CD4-positive, alpha-beta T cell (primary cell): Measurements from ENCODE around the gene PRKCB. TPM values are rescaled to one million over a fixed set of nuclear protein-coding genes. Genes with fewer than 3 reads are reported as not detected.

Source experiments
- ATAC-seq: fragments of 200-7000 bp; cut with Tn5 transposase; one replicate; pipeline ENCODE4 v1.10.0; 2022; ENCODE audit warnings: mild to moderate bottlenecking; ENCODE audit not compliant: poor library complexity
- CTCF ChIA-PET: fragments of 350-600 bp; sonication (Branson Sonifier 250); formaldehyde crosslinking; loops from one replicate; lab custom pipeline; 2021; ENCODE audit warnings: antibody characterized with exemption, inconsistent platforms; lab: Charles Lee
- POLR2A ChIA-PET: fragments of 350-600 bp; sonication (Branson Sonifier 250); formaldehyde crosslinking; loops from one replicate; lab custom pipeline; 2021; ENCODE audit warnings: antibody characterized with exemption, inconsistent platforms; lab: Charles Lee
- DNase-seq, 14 experiments: peaks; one replicate each; pipeline ENCODE4 v3.0.0-alpha.2; 2013 to 2020; ENCODE audit warnings: mixed read lengths in 2 of 14
- H3K27ac ChIP-seq, 2 donors: one replicate each; pipeline versions ENCODE4 v1.5.1 to v1.7.0; 2013; ENCODE audit warnings: low read length in 2 of 2, low read depth in 1 of 2, mild to moderate bottlenecking in 1 of 2
- H3K27me3 ChIP-seq, 2 experiments: 1 replicate in 1 of 2; 2 replicates in 1 of 2; pipeline versions ENCODE4 v1.6.1 to v1.7.0; 2013; ENCODE audit warnings: low read length in 2 of 2, control low read depth in 1 of 2, mild to moderate bottlenecking in 1 of 2, moderate library complexity in 1 of 2; ENCODE audit not compliant: insufficient read depth in 2 of 2, control insufficient read depth in 1 of 2
- H3K36me3 ChIP-seq: one replicate; pipeline ENCODE4 v1.6.1; 2013; ENCODE audit warnings: low read length, control low read depth; ENCODE audit not compliant: insufficient read depth
- H3K4me1 ChIP-seq: one replicate; pipeline ENCODE4 v1.6.1; 2013; ENCODE audit warnings: low read length, control low read depth; ENCODE audit not compliant: insufficient read depth
- H3K4me3 ChIP-seq: one replicate; pipeline ENCODE4 v1.5.1; 2013; ENCODE audit warnings: mild to moderate bottlenecking, low read length, moderate library complexity
- H3K9me3 ChIP-seq, 2 experiments: 1 replicate in 1 of 2; 2 replicates in 1 of 2; pipeline versions ENCODE4 v1.6.1 to v1.7.0; 2013; ENCODE audit warnings: low read length in 2 of 2, mild to moderate bottlenecking in 2 of 2, control low read depth in 1 of 2, moderate library complexity in 1 of 2; ENCODE audit not compliant: control insufficient read depth in 1 of 2, insufficient read depth in 1 of 2
- H3K27ac Mint-ChIP-seq: one replicate; pipeline ENCODE4 v1.8.0; 2020; ENCODE audit warnings: mixed read lengths
- H3K27me3 Mint-ChIP-seq: one replicate; pipeline ENCODE4 v1.8.0; 2021; ENCODE audit warnings: mixed read lengths
- H3K36me3 Mint-ChIP-seq: one replicate; pipeline ENCODE4 v1.8.0; 2021; ENCODE audit warnings: low read depth, mixed read lengths
- H3K4me1 Mint-ChIP-seq: one replicate; pipeline ENCODE4 v1.8.0; 2021; ENCODE audit warnings: low read depth, mixed read lengths
- H3K4me3 Mint-ChIP-seq: one replicate; pipeline ENCODE4 v1.8.0; 2020; ENCODE audit warnings: mild to moderate bottlenecking, mixed read lengths
- H3K9me3 Mint-ChIP-seq: one replicate; pipeline ENCODE4 v1.8.0; 2020; ENCODE audit warnings: mixed read lengths
- intact Hi-C, 2 experiments: fragments of 100-400 bp; cut with DNase I in 1 of 2; cut with micrococcal nuclease in 1 of 2; formaldehyde crosslinking; loops; one replicate each; pipeline versions ENCODE4 v1.15.1 to v1.9.0; 2023 to 2025; cut with DNase I, micrococcal nuclease
- total RNA-seq, 174 experiments: library from RNA in 2 of 174; stranded (reverse) in 2 of 174; gene quantifications; one replicate each; pipeline ENCODE4 v1.2.3 and lab custom pipeline; 2021 to 2026
- TF ChIP-seq, protein P1 (sequence below): fragments of 200-600 bp; IDR thresholded peaks from one replicate; pipeline ENCODE4 v1.8.0; 2022; ENCODE audit warnings: antibody characterized with exemption, mild to moderate bottlenecking

Gene PRKCB
- total RNA-seq, 2 experiments from 2014 or later = 64.7 TPM

GRCh38 chr16:23975293-23975692 lies 139.5 kb downstream of the PRKCB start:
- intact Hi-C loops = loop anchor here in 1 of 2 experiments (5.0 kb wide), 1 partner anchor 53 kb away; no protein-coding TSS in a partner anchor
- Mint-ChIP-seq H3K4me1 (peaks cover 50% of the 10 kb centered on the region), H3K9me3 (no peaks in the 10 kb centered on the region), H3K27me3 (no peaks in the 10 kb centered on the region), H3K4me3 (no peak overlapping the region), H3K27ac (no peak overlapping the region), H3K36me3 (peaks cover 21% of the 10 kb centered on the region)
- DNase-seq (no peak), ATAC-seq (no peak)
- TF ChIP-seq, protein P1, sequence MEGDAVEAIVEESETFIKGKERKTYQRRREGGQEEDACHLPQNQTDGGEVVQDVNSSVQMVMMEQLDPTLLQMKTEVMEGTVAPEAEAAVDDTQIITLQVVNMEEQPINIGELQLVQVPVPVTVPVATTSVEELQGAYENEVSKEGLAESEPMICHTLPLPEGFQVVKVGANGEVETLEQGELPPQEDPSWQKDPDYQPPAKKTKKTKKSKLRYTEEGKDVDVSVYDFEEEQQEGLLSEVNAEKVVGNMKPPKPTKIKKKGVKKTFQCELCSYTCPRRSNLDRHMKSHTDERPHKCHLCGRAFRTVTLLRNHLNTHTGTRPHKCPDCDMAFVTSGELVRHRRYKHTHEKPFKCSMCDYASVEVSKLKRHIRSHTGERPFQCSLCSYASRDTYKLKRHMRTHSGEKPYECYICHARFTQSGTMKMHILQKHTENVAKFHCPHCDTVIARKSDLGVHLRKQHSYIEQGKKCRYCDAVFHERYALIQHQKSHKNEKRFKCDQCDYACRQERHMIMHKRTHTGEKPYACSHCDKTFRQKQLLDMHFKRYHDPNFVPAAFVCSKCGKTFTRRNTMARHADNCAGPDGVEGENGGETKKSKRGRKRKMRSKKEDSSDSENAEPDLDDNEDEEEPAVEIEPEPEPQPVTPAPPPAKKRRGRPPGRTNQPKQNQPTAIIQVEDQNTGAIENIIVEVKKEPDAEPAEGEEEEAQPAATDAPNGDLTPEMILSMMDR = no peak
- no peaks in the 10 kb centered on the region for H3K9me3 ChIP-seq
- H3K27me3 ChIP-seq = no peaks in the 10 kb centered on the region
- CTCF ChIA-PET = no interaction called here
- H3K4me1 ChIP-seq = peaks cover 9% of the 10 kb centered on the region
- H3K36me3 ChIP-seq = peaks cover 20% of the 10 kb centered on the region
- no peak overlapping the region for H3K27ac ChIP-seq
- POLR2A ChIA-PET = interaction anchor here (0.9 kb wide), 2 partner anchors 15 to 22 kb away, joined by 3 read pairs; no protein-coding TSS in a partner anchor
- H3K4me3 ChIP-seq = no peak overlapping the region

- Histone ChIP-seq H3K36me3 (peaks cover 14% of the 10 kb centered on the region), H3K27me3 (no peaks in the 10 kb centered on the region), H3K27ac (no peak overlapping the region), H3K4me3 (no peak overlapping the region), H3K9me3 (no peaks in the 10 kb centered on the region), H3K4me1 (peaks cover 9% of the 10 kb centered on the region)
- Mint-ChIP-seq H3K4me1 (peaks cover 44% of the 10 kb centered on the region), H3K36me3 (peaks cover 21% of the 10 kb centered on the region), H3K27me3 (no peaks in the 10 kb centered on the region), H3K9me3 (no peaks in the 10 kb centered on the region), H3K4me3 (no peak overlapping the region), H3K27ac (peak overlapping the region; percentile 24)
- no peak for ATAC-seq
- intact Hi-C loops = loop anchor here in 1 of 2 experiments (5.0 kb wide), 1 partner anchor 54 kb away; no protein-coding TSS in a partner anchor
- ChIA-PET CTCF (no interaction called here), POLR2A (interaction anchor here (0.9 kb wide), 1 partner anchor 23 kb away, joined by 3 read pairs; no protein-coding TSS in a partner anchor)
- DNase-seq = no peak
- TF ChIP-seq, protein P1 = no peak
Observed at GRCh38 chr16:23976091-23976490, 140.3 kb downstream of the PRKCB start.

DNA sequence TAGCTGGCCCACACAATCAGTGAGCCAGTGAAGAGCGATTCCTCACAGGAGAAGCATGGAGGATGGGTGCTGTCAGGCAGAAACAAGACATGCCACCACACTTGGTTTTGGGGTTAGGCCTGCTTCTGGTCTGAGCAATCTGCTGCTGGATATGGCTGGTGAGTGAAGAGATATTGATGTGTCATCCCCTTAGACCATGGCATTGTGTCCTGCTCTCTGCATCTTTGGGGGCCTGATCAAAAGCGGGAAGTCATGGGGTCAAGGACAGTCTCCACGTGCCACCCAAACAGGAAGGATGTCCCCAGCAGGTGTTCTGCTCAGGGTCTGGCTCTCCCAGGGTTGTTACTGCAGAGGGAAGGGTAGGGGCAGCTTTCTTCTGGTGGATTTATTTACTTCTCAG lies 140.7 kb downstream of the PRKCB start:
- intact Hi-C loops = loop anchor here in 1 of 2 experiments (5.0 kb wide), 1 partner anchor 54 kb away; no protein-coding TSS in a partner anchor
- Mint-ChIP-seq H3K9me3 (no peaks in the 10 kb centered on the region), H3K4me3 (no peak overlapping the region), H3K4me1 (peaks cover 44% of the 10 kb centered on the region), H3K27me3 (no peaks in the 10 kb centered on the region), H3K36me3 (peaks cover 21% of the 10 kb centered on the region), H3K27ac (peak overlapping the region; percentile 24)
- Histone ChIP-seq H3K4me1 (peaks cover 9% of the 10 kb centered on the region), H3K27me3 (no peaks in the 10 kb centered on the region), H3K36me3 (peaks cover 11% of the 10 kb centered on the region), H3K4me3 (no peak overlapping the region), H3K9me3 (no peaks in the 10 kb centered on the region), H3K27ac (no peak overlapping the region)
- ChIA-PET POLR2A (no interaction called here), CTCF (no interaction called here)
- no peak for DNase-seq
- TF ChIP-seq, protein P1 = no peak
- ATAC-seq = no peak
